ENCODE results near the gene SFXN5.

Gene SFXN5

GRCh38 chr2:73000808-73001570, 70.5 kb downstream of the SFXN5 start:
- TF ChIP-seq CTCF (IDR thresholded peaks at IDR 0.05; ENCODE audit: insufficient read depth, low read depth, low read length, missing control alignments) = no peak
- no peak overlapping the region for H3K4me3 ChIP-seq (ENCODE audit: low read depth, low read length)

GRCh38 chr2:72999729-73000725, 71.5 kb downstream of the SFXN5 start:
- TF ChIP-seq CTCF (IDR thresholded peaks at IDR 0.05; ENCODE audit: insufficient read depth, low read depth, low read length, missing control alignments) = no peak
- no peak overlapping the region for H3K4me3 ChIP-seq (ENCODE audit: low read depth, low read length)
- no peak for DNase-seq (ENCODE audit: low read depth)

More at GRCh38 chr2:73000808-73001570, 70.5 kb downstream of the SFXN5 start:
- no peak for DNase-seq (ENCODE audit: low read depth)

- DNase-seq (ENCODE audit: low read depth) = no peak
- TF ChIP-seq CTCF (IDR thresholded peaks at IDR 0.05; ENCODE audit: insufficient read depth, low read depth, low read length, missing control alignments) = no peak
- no peak overlapping the region for H3K4me3 ChIP-seq (ENCODE audit: low read depth, low read length)
Observed at GRCh38 chr2:72998724-72999123, 72.8 kb downstream of the SFXN5 start.

GRCh38 chr2:72998234-72998651, 73.3 kb downstream of the SFXN5 start:
- no peak for TF ChIP-seq CTCF (IDR thresholded peaks at IDR 0.05; ENCODE audit: insufficient read depth, low read depth, low read length, missing control alignments)
- DNase-seq (ENCODE audit: low read depth) = no peak

GRCh38 chr2:72996117-72996502, 75.4 kb downstream of the SFXN5 start:
- H3K4me3 ChIP-seq (ENCODE audit: low read depth, low read length) = no peak overlapping the region
- DNase-seq (ENCODE audit: low read depth) = no peak
- TF ChIP-seq CTCF (IDR thresholded peaks at IDR 0.05; ENCODE audit: insufficient read depth, low read depth, low read length, missing control alignments) = no peak

More at GRCh38 chr2:72998234-72998651, 73.3 kb downstream of the SFXN5 start:
- no peak overlapping the region for H3K4me3 ChIP-seq (ENCODE audit: low read depth, low read length)

- DNase-seq (ENCODE audit: low read depth) = no peak
- no peak for TF ChIP-seq CTCF (IDR thresholded peaks at IDR 0.05; ENCODE audit: insufficient read depth, low read depth, low read length, missing control alignments)
- H3K4me3 ChIP-seq (ENCODE audit: low read depth, low read length) = no peak overlapping the region
Observed at GRCh38 chr2:72995430-72996116, 75.9 kb downstream of the SFXN5 start.

Measured in GM12865 (cell line).